CD8-positive, alpha-beta memory T cell (primary cell): ENCODE data around the gene SMIM14. TPM values are rescaled to one million over a fixed set of nuclear protein-coding genes. Genes with fewer than 3 reads are reported as not detected.
"Not testable (repeated sequence)": the region's sequence is repeated elsewhere in the genome, so short reads cannot be mapped to it uniquely, and the experiment has no call there.

Experiments
- CTCF ChIA-PET: fragments of 350-600 bp; sonication (Branson Sonifier 250); formaldehyde crosslinking; loops from one replicate; lab custom pipeline; 2021; ENCODE audit warnings: antibody characterized with exemption; lab: Charles Lee
- POLR2A ChIA-PET: fragments of 350-600 bp; sonication (Branson Sonifier 250); formaldehyde crosslinking; loops from one replicate; lab custom pipeline; 2021; ENCODE audit warnings: antibody characterized with exemption; lab: Charles Lee
- DNase-seq, 5 donors: peaks; one replicate each; pipeline versions ENCODE4 v3.0.0 to v3.0.0-alpha.2; 2020 to 2022; ENCODE audit warnings: mixed read lengths in 1 of 5
- H3K27ac ChIP-seq: one replicate; pipeline ENCODE4 v1.7.0; 2013; ENCODE audit warnings: low read depth, mild to moderate bottlenecking, low read length, moderate library complexity
- H3K27me3 ChIP-seq: 2 replicates; pipeline ENCODE4 v1.7.0; 2013; ENCODE audit warnings: low read length, mild to moderate bottlenecking; ENCODE audit not compliant: insufficient read depth, poor library complexity, severe bottlenecking
- H3K36me3 ChIP-seq: 2 replicates; pipeline ENCODE4 v1.7.0; 2013; ENCODE audit warnings: mild to moderate bottlenecking, low read length, moderate library complexity; ENCODE audit not compliant: insufficient read depth
- H3K4me1 ChIP-seq: 2 replicates; pipeline ENCODE4 v1.7.0; 2013; ENCODE audit warnings: mild to moderate bottlenecking, low read length, moderate library complexity; ENCODE audit not compliant: insufficient read depth
- H3K4me3 ChIP-seq: 2 replicates; pipeline ENCODE4 v1.7.0; 2013; ENCODE audit warnings: mild to moderate bottlenecking, low read length
- H3K9me3 ChIP-seq: 2 replicates; pipeline ENCODE4 v1.7.0; 2013; ENCODE audit warnings: mild to moderate bottlenecking, low read length
- H3K27ac Mint-ChIP-seq, 8 donors: one replicate each; pipeline ENCODE4 v1.8.0; 2020 to 2021; ENCODE audit warnings: mixed read lengths in 8 of 8, mild to moderate bottlenecking in 6 of 8, inconsistent platforms in 3 of 8, moderate library complexity in 3 of 8
- H3K27me3 Mint-ChIP-seq, 2 donors: one replicate each; pipeline ENCODE4 v1.8.0; 2020 to 2021; ENCODE audit warnings: mixed read lengths in 2 of 2, mild to moderate bottlenecking in 1 of 2, moderate library complexity in 1 of 2
- H3K36me3 Mint-ChIP-seq, 3 donors: one replicate each; pipeline ENCODE4 v1.8.0; 2020 to 2021; ENCODE audit warnings: mixed read lengths in 3 of 3, inconsistent platforms in 1 of 3, mild to moderate bottlenecking in 1 of 3
- H3K4me1 Mint-ChIP-seq, 3 donors: one replicate each; pipeline ENCODE4 v1.8.0; 2020 to 2021; ENCODE audit warnings: mixed read lengths in 3 of 3, inconsistent platforms in 1 of 3, mild to moderate bottlenecking in 1 of 3
- H3K4me3 Mint-ChIP-seq, 7 donors: one replicate each; pipeline ENCODE4 v1.8.0; 2020 to 2021; ENCODE audit warnings: mixed read lengths in 7 of 7, mild to moderate bottlenecking in 6 of 7, moderate library complexity in 4 of 7, inconsistent platforms in 2 of 7
- H3K9me3 Mint-ChIP-seq, 5 donors: one replicate each; pipeline ENCODE4 v1.8.0; 2020 to 2022; ENCODE audit warnings: mixed read lengths in 5 of 5, mild to moderate bottlenecking in 3 of 5, moderate library complexity in 2 of 5, inconsistent platforms in 1 of 5
- polyA plus RNA-seq: library from polyadenylated mRNA; unstranded; fragments of 300-500 nt; fragmentation: Illumina TruSeq; gene quantifications from one replicate; pipeline ENCODE4 v1.2.3, GENCODE V29; 2021
- total RNA-seq, 2 experiments: library from RNA; stranded (reverse); gene quantifications; one replicate each; pipeline ENCODE4 v1.2.3, GENCODE V29; 2021

Gene SMIM14
- total and polyA plus RNA-seq, 3 experiments from 2014 or later = 2.2 to 46.4 (median 2.2) TPM

DNA sequence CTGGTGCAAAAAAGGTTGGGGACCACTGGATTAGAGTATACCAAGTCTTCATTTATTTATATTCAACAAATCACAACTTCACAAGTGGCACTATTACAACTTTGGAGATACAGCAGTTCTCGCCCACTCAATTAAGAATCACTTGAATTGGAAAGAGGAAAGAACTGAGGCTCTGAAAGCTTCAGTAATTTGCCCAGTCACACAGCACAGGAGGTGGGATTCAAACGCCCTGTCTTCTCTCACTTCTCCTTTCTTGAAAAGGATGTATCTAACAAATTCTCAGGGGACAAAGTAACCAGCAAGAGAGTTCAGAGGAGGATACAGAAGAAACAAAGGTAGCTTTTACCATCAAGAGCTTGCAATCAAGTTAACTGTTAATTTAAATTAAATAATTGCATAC lies 12.4 kb downstream of the SMIM14 start:
- Histone ChIP-seq H3K9me3 (no peaks in the 10 kb centered on the region), H3K4me3 (no peak overlapping the region), H3K36me3 (no peaks in the 10 kb centered on the region), H3K27ac (no peak overlapping the region), H3K4me1 (no peaks in the 10 kb centered on the region), H3K27me3 (no peaks in the 10 kb centered on the region)
- Mint-ChIP-seq H3K27ac (peak overlapping the region in 1 of 8 donors; percentile 3), H3K4me1 (peaks cover 5 to 8% (median 7%) of the 10 kb centered on the region in 3 donors), H3K4me3 (no peak overlapping the region), H3K27me3 (no peaks in the 10 kb centered on the region), H3K36me3 (peaks cover 0 to 8% (median 2%) of the 10 kb centered on the region in 3 donors), H3K9me3 (no peaks in the 10 kb centered on the region)
- no peak for DNase-seq
- ChIA-PET CTCF (interaction anchor here (1.1 kb wide), 1 partner anchor 352 kb away, joined by 3 read pairs; no protein-coding TSS in a partner anchor), POLR2A (interaction anchor here (0.5 kb wide), 1 partner anchor 10 kb away, joined by 9 read pairs; no protein-coding TSS in a partner anchor)

DNA sequence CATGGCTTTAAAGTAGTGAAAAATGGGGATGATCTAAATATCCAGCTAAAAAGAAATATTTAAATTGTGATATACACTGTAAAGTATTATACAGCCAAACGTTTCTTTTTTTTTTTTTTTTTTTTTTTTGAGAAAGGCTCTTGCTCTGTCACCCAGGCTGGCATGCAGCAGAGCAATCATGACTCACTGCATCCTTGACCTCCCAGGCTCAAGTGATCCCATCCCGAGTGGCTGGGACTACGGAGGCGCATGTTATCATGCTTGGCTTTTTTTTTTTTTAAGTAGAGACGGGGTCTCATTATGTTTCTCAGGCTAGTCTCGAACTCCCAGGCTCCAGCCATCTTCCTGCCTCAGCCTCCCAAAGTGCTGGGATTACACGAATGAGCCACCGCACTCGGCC lies 17.1 kb downstream of the SMIM14 start:
- Histone ChIP-seq H3K9me3 (no peaks in the 10 kb centered on the region), H3K36me3 (no peaks in the 10 kb centered on the region), H3K4me1 (no peaks in the 10 kb centered on the region), H3K27ac (no peak overlapping the region), H3K4me3 (no peak overlapping the region), H3K27me3 (no peaks in the 10 kb centered on the region)
- POLR2A ChIA-PET = no interaction called here
- no peak for DNase-seq
- CTCF ChIA-PET = no interaction called here
- H3K27ac Mint-ChIP-seq = no peak overlapping the region
- no peaks in the 10 kb centered on the region for H3K9me3 Mint-ChIP-seq
- H3K4me3 Mint-ChIP-seq = no peak overlapping the region
- H3K4me1 Mint-ChIP-seq = peaks cover 3 to 8% (median 7%) of the 10 kb centered on the region in 3 donors
- no peaks in the 10 kb centered on the region for H3K27me3 Mint-ChIP-seq
- peaks cover 0 to 5% (median 0%) of the 10 kb centered on the region in 3 donors for H3K36me3 Mint-ChIP-seq

DNA sequence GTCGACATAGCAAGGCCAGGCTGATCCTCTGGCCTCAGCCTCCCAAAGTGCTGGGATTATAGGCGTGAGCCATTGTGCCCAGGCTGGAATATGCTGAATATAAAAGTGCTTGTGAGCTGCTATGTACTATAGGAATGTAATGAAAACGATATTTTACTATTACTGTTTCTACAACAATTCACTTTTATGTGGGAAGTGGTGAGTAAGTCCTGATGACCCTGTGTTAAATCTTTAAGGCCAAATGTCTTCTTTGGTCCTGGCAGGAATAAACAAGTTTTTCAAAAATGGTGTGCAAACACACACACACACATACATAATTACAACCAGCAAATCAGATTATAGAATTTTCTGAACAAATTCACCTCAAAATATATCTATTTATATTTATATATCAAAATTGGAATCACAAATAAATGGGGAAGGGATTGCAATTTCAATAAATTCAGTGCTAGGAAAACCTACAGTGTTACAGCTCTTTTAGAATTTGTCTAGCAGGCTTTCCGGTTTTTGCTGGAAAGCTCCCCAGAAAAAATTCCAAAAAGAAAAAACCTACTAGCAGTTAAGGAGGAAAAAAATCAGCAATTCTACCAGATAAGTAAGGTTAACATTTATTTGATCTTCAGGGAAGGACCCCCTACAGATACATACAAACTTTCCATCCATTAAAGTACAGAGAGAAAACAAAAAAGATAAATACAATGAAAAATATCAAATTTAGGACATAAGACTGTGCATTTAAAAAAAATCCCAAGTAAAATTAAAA lies 17.9 kb downstream of the SMIM14 start:
- DNase-seq = no peak
- ChIA-PET CTCF (no interaction called here), POLR2A (no interaction called here)
- Mint-ChIP-seq H3K27ac (no peak overlapping the region), H3K4me3 (no peak overlapping the region), H3K9me3 (no peaks in the 10 kb centered on the region), H3K27me3 (no peaks in the 10 kb centered on the region), H3K36me3 (peaks cover 0 to 5% (median 0%) of the 10 kb centered on the region in 3 donors), H3K4me1 (peaks cover 3 to 8% (median 7%) of the 10 kb centered on the region in 3 donors)
- Histone ChIP-seq H3K36me3 (no peaks in the 10 kb centered on the region), H3K27ac (no peak overlapping the region), H3K27me3 (no peaks in the 10 kb centered on the region), H3K4me1 (no peaks in the 10 kb centered on the region), H3K9me3 (no peaks in the 10 kb centered on the region), H3K4me3 (no peak overlapping the region)

DNA sequence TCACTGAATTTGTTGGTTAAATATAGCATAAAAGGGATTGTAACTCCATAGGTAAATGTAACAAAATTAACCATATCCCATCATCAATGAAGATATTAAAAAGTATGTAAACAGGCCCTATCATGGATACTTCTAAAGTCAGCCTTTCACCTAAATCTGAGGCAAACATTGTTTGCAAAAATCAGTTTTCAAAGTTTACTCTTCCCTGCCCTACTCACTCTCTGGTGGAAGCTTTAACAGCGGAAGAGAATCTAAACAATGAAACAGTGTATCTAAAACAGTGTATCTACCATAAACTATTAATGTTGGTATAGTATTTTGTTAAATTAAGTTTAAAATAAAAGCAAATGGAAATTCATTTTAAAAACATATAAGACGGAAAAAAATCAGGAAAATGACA lies 21.1 kb downstream of the SMIM14 start:
- no peak overlapping the region for H3K27ac ChIP-seq

GRCh38 chr4:39616651-39617050 lies 22.0 kb downstream of the SMIM14 start:
- H3K27me3 Mint-ChIP-seq = no peaks in the 10 kb centered on the region
- Histone ChIP-seq H3K4me1 (no peaks in the 10 kb centered on the region), H3K27ac (no peak overlapping the region), H3K4me3 (no peak overlapping the region), H3K27me3 (no peaks in the 10 kb centered on the region), H3K9me3 (no peaks in the 10 kb centered on the region), H3K36me3 (no peaks in the 10 kb centered on the region)
- H3K27ac Mint-ChIP-seq = no peak overlapping the region
- H3K36me3 Mint-ChIP-seq = peaks cover 0 to 2% (median 0%) of the 10 kb centered on the region in 3 donors
- H3K9me3 Mint-ChIP-seq = no peaks in the 10 kb centered on the region
- no peaks in the 10 kb centered on the region for H3K4me1 Mint-ChIP-seq
- DNase-seq = no peak
- H3K4me3 Mint-ChIP-seq = no peak overlapping the region
- ChIA-PET POLR2A (interaction anchor here (0.6 to 0.7 kb wide), 2 partner anchors 10 to 336 kb away, joined by 4 to 9 read pairs; no protein-coding TSS in a partner anchor), CTCF (no interaction called here)

More for the DNA sequence above, 21.1 kb downstream of the SMIM14 start:
- no peaks in the 10 kb centered on the region for H3K9me3 ChIP-seq
- H3K4me1 ChIP-seq = no peaks in the 10 kb centered on the region
- DNase-seq = no peak
- H3K27me3 Mint-ChIP-seq = no peaks in the 10 kb centered on the region
- H3K27ac Mint-ChIP-seq = no peak overlapping the region
- no peaks in the 10 kb centered on the region for H3K36me3 Mint-ChIP-seq
- no peak overlapping the region for H3K4me3 ChIP-seq
- no peak overlapping the region for H3K4me3 Mint-ChIP-seq
- no peaks in the 10 kb centered on the region for H3K4me1 Mint-ChIP-seq
- no peaks in the 10 kb centered on the region for H3K9me3 Mint-ChIP-seq
- no peaks in the 10 kb centered on the region for H3K27me3 ChIP-seq
- no peaks in the 10 kb centered on the region for H3K36me3 ChIP-seq
- CTCF ChIA-PET = no interaction called here
- POLR2A ChIA-PET = no interaction called here

- DNase-seq, H3K9me3 Mint-ChIP-seq, H3K36me3 Mint-ChIP-seq, H3K4me1 Mint-ChIP-seq, H3K27me3 ChIP-seq, CTCF ChIA-PET, H3K9me3 ChIP-seq, H3K27ac Mint-ChIP-seq, H3K27me3 Mint-ChIP-seq, H3K4me3 Mint-ChIP-seq, H3K36me3 ChIP-seq, H3K4me1 ChIP-seq, H3K27ac ChIP-seq, H3K4me3 ChIP-seq: not testable (repeated sequence)
- POLR2A ChIA-PET = interaction anchor here (0.6 kb wide), 1 partner anchor 337 kb away, joined by 4 read pairs; no protein-coding TSS in a partner anchor
Measured at GRCh38 chr4:39616112-39616511, 22.6 kb downstream of the SMIM14 start.

DNA sequence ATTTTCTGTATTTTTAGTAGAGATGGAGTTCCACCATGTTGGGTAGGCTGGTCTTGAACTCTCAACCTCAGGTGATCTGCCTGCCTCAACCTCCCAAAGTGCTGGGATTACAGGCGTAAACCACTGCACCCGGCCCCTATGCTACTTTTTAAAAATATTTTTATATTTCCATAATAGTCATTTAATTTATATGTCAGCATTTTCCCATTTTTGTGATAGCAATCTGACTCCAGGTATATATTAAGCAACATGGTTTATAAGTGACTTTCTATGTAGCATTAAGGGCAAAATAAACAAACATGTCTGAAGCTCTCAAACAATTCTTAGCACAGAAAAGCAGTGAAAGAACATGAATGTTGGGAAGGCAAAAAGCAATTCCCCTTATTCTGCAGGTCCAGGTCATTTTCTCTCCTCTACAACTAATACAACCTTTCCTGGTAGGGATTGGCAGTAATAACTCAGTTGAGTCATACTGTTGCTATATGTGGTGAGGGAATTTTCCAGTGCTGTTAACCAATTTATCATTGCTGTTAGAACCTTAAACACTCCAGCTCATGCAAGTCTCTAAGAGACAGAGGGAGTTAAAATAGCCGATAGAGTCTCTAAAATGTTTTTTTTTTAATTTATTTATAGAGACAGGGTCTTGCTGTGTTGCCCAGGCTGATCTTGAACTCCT lies 24.0 kb downstream of the SMIM14 start:
- no peak overlapping the region for H3K27ac ChIP-seq
- H3K27me3 ChIP-seq = no peaks in the 10 kb centered on the region
- no peaks in the 10 kb centered on the region for H3K4me1 Mint-ChIP-seq
- no peak for DNase-seq
- ChIA-PET CTCF (no interaction called here), POLR2A (interaction anchor here (0.6 kb wide), 1 partner anchor 17 kb away, joined by 3 read pairs; no protein-coding TSS in a partner anchor)
- H3K9me3 ChIP-seq = no peaks in the 10 kb centered on the region
- no peak overlapping the region for H3K4me3 Mint-ChIP-seq
- no peaks in the 10 kb centered on the region for H3K4me1 ChIP-seq
- H3K27ac Mint-ChIP-seq = no peak overlapping the region
- no peak overlapping the region for H3K4me3 ChIP-seq
- H3K36me3 ChIP-seq = no peaks in the 10 kb centered on the region
- H3K9me3 Mint-ChIP-seq = no peaks in the 10 kb centered on the region
- H3K36me3 Mint-ChIP-seq = peaks cover 1 to 9% (median 3%) of the 10 kb centered on the region in 3 donors
- H3K27me3 Mint-ChIP-seq = no peaks in the 10 kb centered on the region

GRCh38 chr4:39613093-39613656 lies 25.5 kb downstream of the SMIM14 start:
- no peak overlapping the region for H3K4me3 Mint-ChIP-seq
- H3K27me3 ChIP-seq = no peaks in the 10 kb centered on the region
- H3K27ac Mint-ChIP-seq = no peak overlapping the region
- peaks cover 0 to 5% (median 0%) of the 10 kb centered on the region in 3 donors for H3K4me1 Mint-ChIP-seq
- H3K36me3 Mint-ChIP-seq = peaks cover 9 to 15% (median 10%) of the 10 kb centered on the region in 3 donors
- no peak for DNase-seq
- no peak overlapping the region for H3K4me3 ChIP-seq
- CTCF ChIA-PET = no interaction called here
- no peaks in the 10 kb centered on the region for H3K4me1 ChIP-seq
- no peaks in the 10 kb centered on the region for H3K9me3 Mint-ChIP-seq
- H3K9me3 ChIP-seq = no peaks in the 10 kb centered on the region
- H3K36me3 ChIP-seq = no peaks in the 10 kb centered on the region
- H3K27me3 Mint-ChIP-seq = no peaks in the 10 kb centered on the region
- POLR2A ChIA-PET = no interaction called here
- no peak overlapping the region for H3K27ac ChIP-seq
